IMR-90 (cell line): ENCODE data around the gene B3GLCT. TPM values are rescaled to one million over a fixed set of nuclear protein-coding genes. Genes with fewer than 3 reads are reported as not detected.

Experiments
- ATAC-seq: fragments of 200-7000 bp; cut with Tn5 transposase; 2 replicates; pipeline ENCODE4 v1.9.1; 2020; ENCODE audit warnings: low read depth, mild to moderate bottlenecking, moderate library complexity
- BruUV-seq: library from RNA; stranded (reverse); fragments of 400-500 nt; replicated peaks from 2 replicates; lab custom pipeline; 2021; lab: Mats Ljungman, UMichigan
- CTCF ChIA-PET: fragments of 300-600 bp; formaldehyde crosslinking; extraction: SDS; loops from one replicate; lab custom pipeline; 2021; ENCODE audit warnings: antibody characterized with exemption; lab: Yijun Ruan, JAX
- POLR2A ChIA-PET: fragments of 300-600 bp; sonication (Branson Sonifier 250); formaldehyde crosslinking; loops from one replicate; lab custom pipeline; 2022; ENCODE audit warnings: antibody characterized with exemption; ENCODE audit not compliant: unreplicated experiment; lab: Charles Lee
- DNase-seq: peaks from one replicate; pipeline ENCODE4 v3.0.0; 2013
- H2AFZ ChIP-seq: replicated peaks from 2 replicates; pipeline ENCODE3; 2013; ENCODE audit warnings: low read length, mild to moderate bottlenecking; ENCODE audit not compliant: poor library complexity
- H2AK5ac ChIP-seq: 2 replicates; pipeline ENCODE4 v1.6.1; 2013; ENCODE audit warnings: low read depth, low read length, inconsistent platforms
- H2AK9ac ChIP-seq: replicated peaks from 2 replicates; pipeline ENCODE3; 2013; ENCODE audit warnings: mild to moderate bottlenecking, low read depth, low read length, moderate library complexity; ENCODE audit not compliant: poor library complexity
- H2BK120ac ChIP-seq: 2 replicates; pipeline ENCODE4 v1.6.1; 2013; ENCODE audit warnings: low read depth, low read length, inconsistent platforms
- H2BK15ac ChIP-seq: 3 replicates; pipeline ENCODE4 v1.6.1; 2013; ENCODE audit warnings: low read depth, low read length, inconsistent platforms
- H2BK20ac ChIP-seq: 2 replicates; pipeline ENCODE4 v1.6.1; 2013; ENCODE audit warnings: low read depth, mild to moderate bottlenecking, inconsistent platforms, low read length, moderate library complexity
- H2BK5ac ChIP-seq: 2 replicates; pipeline ENCODE4 v1.6.1; 2013; ENCODE audit warnings: mild to moderate bottlenecking, low read depth, low read length, inconsistent platforms; ENCODE audit not compliant: poor library complexity, severe bottlenecking
- H3K14ac ChIP-seq: replicated peaks from 2 replicates; pipeline ENCODE4 v1.6.1; 2013; ENCODE audit warnings: low read depth, low read length, inconsistent platforms
- H3K18ac ChIP-seq: 2 replicates; pipeline ENCODE4 v1.6.1; 2013; ENCODE audit warnings: low read depth, low read length, control low read depth
- H3K23ac ChIP-seq: 2 replicates; pipeline ENCODE4 v1.6.1; 2013; ENCODE audit warnings: low read depth, low read length, inconsistent platforms
- H3K27ac ChIP-seq: 2 replicates; pipeline ENCODE4 v1.5.1; 2013; ENCODE audit warnings: mild to moderate bottlenecking, control low read depth, low read length; ENCODE audit not compliant: insufficient read depth
- H3K27me3 ChIP-seq: 2 replicates; pipeline ENCODE4 v1.6.1; 2013; ENCODE audit warnings: low read length; ENCODE audit not compliant: control insufficient read depth, insufficient read depth
- H3K36me3 ChIP-seq: 2 replicates; pipeline ENCODE4 v1.6.1; 2013; ENCODE audit warnings: low read length, mixed read lengths; ENCODE audit not compliant: control insufficient read depth, insufficient read depth
- H3K4ac ChIP-seq: 2 replicates; pipeline ENCODE4 v1.6.1; 2013; ENCODE audit warnings: low read depth, low read length, inconsistent platforms
- H3K4me1 ChIP-seq: 2 replicates; pipeline ENCODE4 v1.6.1; 2013; ENCODE audit warnings: low read length, mixed read lengths; ENCODE audit not compliant: control insufficient read depth, insufficient read depth
- H3K4me2 ChIP-seq: 2 replicates; pipeline ENCODE4 v1.6.1; 2013; ENCODE audit warnings: low read depth, mild to moderate bottlenecking, control low read depth, low read length, moderate library complexity
- H3K4me3 ChIP-seq: 2 replicates; pipeline ENCODE4 v1.5.1; 2013; ENCODE audit warnings: low read depth, mild to moderate bottlenecking, control low read depth, low read length, moderate library complexity; ENCODE audit not compliant: insufficient read depth
- H3K56ac ChIP-seq: 2 replicates; pipeline ENCODE4 v1.6.1; 2013; ENCODE audit warnings: low read length, inconsistent platforms; ENCODE audit not compliant: insufficient read depth; ENCODE audit errors: extremely low read depth
- H3K79me1 ChIP-seq, 2 experiments: 2 replicates each; pipeline ENCODE4 v1.6.1; 2013; ENCODE audit warnings: low read length in 2 of 2, inconsistent platforms in 1 of 2, low read depth in 1 of 2
- H3K9ac ChIP-seq: 2 replicates; pipeline ENCODE4 v1.6.1; 2013; ENCODE audit warnings: low read depth, low read length, control low read depth
- H3K9me1 ChIP-seq: 2 replicates; pipeline ENCODE4 v1.6.1; 2013; ENCODE audit warnings: low read length, inconsistent platforms; ENCODE audit not compliant: insufficient read depth
- H3K9me3 ChIP-seq: 2 replicates; pipeline ENCODE4 v1.6.1; 2013; ENCODE audit warnings: low read length; ENCODE audit not compliant: control insufficient read depth, insufficient read depth
- H4K20me1 ChIP-seq: 2 replicates; pipeline ENCODE4 v1.6.1; 2013; ENCODE audit warnings: low read length, inconsistent platforms; ENCODE audit not compliant: insufficient read depth
- H4K5ac ChIP-seq: 2 replicates; pipeline ENCODE4 v1.6.1; 2013; ENCODE audit warnings: mild to moderate bottlenecking, low read depth, low read length, control low read depth
- H4K8ac ChIP-seq, 2 experiments: 2 replicates each; pipeline ENCODE4 v1.6.1; 2013; ENCODE audit warnings: low read depth in 2 of 2, low read length in 2 of 2, control low read depth in 1 of 2, inconsistent platforms in 1 of 2
- H4K91ac ChIP-seq: 2 replicates; pipeline ENCODE4 v1.6.1; 2013; ENCODE audit warnings: low read depth, low read length, inconsistent platforms; ENCODE audit not compliant: insufficient read depth
- BHLHE40 ChIP-seq: fragments of 150-350 bp; IDR thresholded peaks from 2 replicates; pipeline ENCODE4 v1.6.1; 2016; ENCODE audit warnings: mild to moderate bottlenecking, low read depth, low read length
- CEBPB ChIP-seq: IDR thresholded peaks from 2 replicates; pipeline ENCODE4 v1.6.1; 2012; ENCODE audit warnings: low read depth, low read length, improper control_type of control experiment
- CHD1 ChIP-seq: IDR thresholded peaks from 2 replicates; pipeline ENCODE4 v1.6.1; 2012; ENCODE audit warnings: low read depth, low read length, improper control_type of control experiment
- CTCF ChIP-seq: conservative IDR thresholded peaks from 2 replicates; pipeline ENCODE4 v1.5.1; 2012; ENCODE audit warnings: mild to moderate bottlenecking, low read depth, low read length, improper control_type of control experiment
- MAZ ChIP-seq: IDR thresholded peaks from 2 replicates; pipeline ENCODE4 v1.6.1; 2012; ENCODE audit warnings: low read depth, mild to moderate bottlenecking, low read length, improper control_type of control experiment, moderate library complexity, borderline replicate concordance
- NFE2L2 ChIP-seq: fragments of 150-350 bp; IDR thresholded peaks from 2 replicates; pipeline ENCODE4 v1.6.1; 2016; ENCODE audit warnings: low read depth, mild to moderate bottlenecking, low read length
- RAD21 ChIP-seq: IDR thresholded peaks from 2 replicates; pipeline ENCODE4 v1.6.1; 2012; ENCODE audit warnings: low read length, improper control_type of control experiment
- RFX5 ChIP-seq: IDR thresholded peaks from 2 replicates; pipeline ENCODE4 v1.8.0; 2012; ENCODE audit warnings: low read depth, mild to moderate bottlenecking, low read length, moderate library complexity
- SMC3 ChIP-seq: fragments of 150-350 bp; IDR thresholded peaks from 2 replicates; pipeline ENCODE4 v1.6.1; 2016; ENCODE audit warnings: low read depth, mild to moderate bottlenecking, antibody characterized with exemption, low read length, moderate library complexity
- whole genome bisulfite sequencing, 2 experiments: methylation state at CpG; one replicate each; pipeline versions ENCODE4 v1.1.5 to v1.1.7; 2013; ENCODE audit warnings: missing lambda C conversion rate in 2 of 2; ENCODE audit not compliant: insufficient read length in 1 of 2; ENCODE audit errors: extremely low coverage in 2 of 2; 5-methylcytosine and 5-hydroxymethylcytosine counted together
- dilution Hi-C: fragments of 300-500 bp; cut with HindIII; formaldehyde crosslinking; loops from one replicate; pipeline ENCODE4 v1.14.3; 2018; ENCODE audit warnings: low sequenced_read_pairs; ENCODE audit not compliant: unreplicated experiment
- in situ Hi-C: fragments of 300-500 bp; cut with MboI; formaldehyde crosslinking; loops from 3 replicates; pipeline ENCODE4 v1.14.3; 2019; ENCODE audit warnings: low sequenced_read_pairs, inconsistent platforms, mixed read lengths
- intact Hi-C: fragments of 100-400 bp; cut with micrococcal nuclease; formaldehyde crosslinking; loops from 2 replicates; pipeline ENCODE4 v1.10.0; 2022
- polyA plus RNA-seq, 3 experiments: library from polyadenylated mRNA; depleted of rRNA; stranded (reverse); fragments of >200 nt; gene quantifications; 2 replicates each; pipeline ENCODE4 v1.2.3, GENCODE V29; 2012; ENCODE audit warnings: low replicate concordance in 1 of 3
- total RNA-seq: library from RNA; depleted of rRNA; stranded (reverse); fragments of >200 nt; gene quantifications from 2 replicates; pipeline ENCODE4 v1.2.3, GENCODE V29; 2012

Gene B3GLCT
- total and polyA plus RNA-seq, 2 of the 4 experiments (the other 2 are of a cell fraction), result 2.0 to 4.5 TPM

DNA sequence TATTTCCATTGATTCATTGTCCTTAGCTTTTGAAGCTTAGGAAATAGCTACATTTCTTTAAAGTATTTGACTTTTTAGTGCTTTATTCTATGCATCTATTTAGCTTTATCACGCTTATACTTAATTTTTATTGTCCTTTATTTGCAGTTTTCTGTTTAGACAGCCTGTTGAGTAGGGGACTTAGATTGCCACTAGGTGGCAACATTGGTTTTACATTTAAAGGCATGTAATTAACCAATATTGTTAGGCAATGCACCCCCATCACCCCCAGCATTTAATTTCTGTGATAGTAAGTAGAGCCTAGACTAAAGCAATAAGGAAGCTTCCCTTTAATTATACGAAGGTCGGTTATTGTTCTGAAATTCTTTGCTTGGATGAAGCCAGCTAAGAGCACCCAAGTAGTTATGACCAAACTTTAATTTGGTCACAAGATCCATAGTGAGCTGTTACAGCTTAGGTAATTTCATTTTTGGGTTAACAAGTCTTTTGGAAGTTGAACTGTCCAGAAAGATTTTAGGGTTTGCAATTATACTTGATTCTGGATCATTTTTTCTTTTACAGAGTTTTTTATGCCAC is 36.5 kb downstream of the B3GLCT start:
- BruUV-seq, result no TSS peak
- ChIA-PET POLR2A (no interaction called here), CTCF (interaction anchor here (0.6 to 2.8 kb wide), 12 partner anchors 9 to 429 kb away, joined by 3 to 19 read pairs (median 4); no protein-coding TSS in a partner anchor)
- intact Hi-C loops (loop anchor here (1.0 to 2.0 kb wide), 2 partner anchors 188 to 507 kb away; no protein-coding TSS in a partner anchor), dilution Hi-C loops (no loop called here), in situ Hi-C loops (loop anchor here (25.0 kb wide), 1 partner anchor 501 kb away; the partner anchor contains the start of gene RXFP2)
- H3K18ac ChIP-seq, result no peak overlapping the region
- H4K91ac ChIP-seq, result no peak overlapping the region
- H3K56ac ChIP-seq, result no peak overlapping the region
- H4K8ac ChIP-seq, result no peak overlapping the region
- no peak overlapping the region for H3K27ac ChIP-seq
- no peaks in the 10 kb centered on the region for H3K36me3 ChIP-seq
- H3K9me1 ChIP-seq, result no peaks in the 10 kb centered on the region
- no peak overlapping the region for H3K4me3 ChIP-seq
- H3K9me3 ChIP-seq, result no peaks in the 10 kb centered on the region
- no peak overlapping the region for H3K9ac ChIP-seq
- H2AK9ac ChIP-seq, result no peak overlapping the region
- H2BK20ac ChIP-seq, result no peak overlapping the region
- H3K4me2 ChIP-seq, result no peak overlapping the region
- DNase-seq (peak; percentile 54), ATAC-seq (peak; percentile 82)
- TF ChIP-seq CEBPB, result peak; percentile 68
- TF ChIP-seq NFE2L2, result no peak
- TF ChIP-seq MAZ, result no peak
- peak; percentile 77 for TF ChIP-seq CTCF
- no peak for TF ChIP-seq BHLHE40
- no peak for TF ChIP-seq CHD1
- peak; percentile 65 for TF ChIP-seq SMC3
- no peak for TF ChIP-seq RFX5
- peak; percentile 71 for TF ChIP-seq RAD21
- no peak overlapping the region for H3K4ac ChIP-seq
- no CpG with 5 or more reads among the region's 3 CpGs for WGBS, 2 experiments
- no peaks in the 10 kb centered on the region for H4K20me1 ChIP-seq
- no peaks in the 10 kb centered on the region for H3K79me1 ChIP-seq
- H2AK5ac ChIP-seq, result no peak overlapping the region
- H3K14ac ChIP-seq, result no peak overlapping the region
- no peak overlapping the region for H2BK5ac ChIP-seq
- H4K5ac ChIP-seq, result no peak overlapping the region
- H2BK15ac ChIP-seq, result no peak overlapping the region
- H3K23ac ChIP-seq, result no peak overlapping the region
- H3K4me1 ChIP-seq, result no peaks in the 10 kb centered on the region
- no peaks in the 10 kb centered on the region for H3K27me3 ChIP-seq
- H2AFZ ChIP-seq, result no peak overlapping the region
- H2BK120ac ChIP-seq, result no peak overlapping the region
